ENCODE measurements around the gene ZMIZ1.

Gene ZMIZ1

GRCh38 chr10:79189853-79190435, 121.2 kb downstream of the ZMIZ1 start:
- peak; percentile 39 for DNase-seq

DNA sequence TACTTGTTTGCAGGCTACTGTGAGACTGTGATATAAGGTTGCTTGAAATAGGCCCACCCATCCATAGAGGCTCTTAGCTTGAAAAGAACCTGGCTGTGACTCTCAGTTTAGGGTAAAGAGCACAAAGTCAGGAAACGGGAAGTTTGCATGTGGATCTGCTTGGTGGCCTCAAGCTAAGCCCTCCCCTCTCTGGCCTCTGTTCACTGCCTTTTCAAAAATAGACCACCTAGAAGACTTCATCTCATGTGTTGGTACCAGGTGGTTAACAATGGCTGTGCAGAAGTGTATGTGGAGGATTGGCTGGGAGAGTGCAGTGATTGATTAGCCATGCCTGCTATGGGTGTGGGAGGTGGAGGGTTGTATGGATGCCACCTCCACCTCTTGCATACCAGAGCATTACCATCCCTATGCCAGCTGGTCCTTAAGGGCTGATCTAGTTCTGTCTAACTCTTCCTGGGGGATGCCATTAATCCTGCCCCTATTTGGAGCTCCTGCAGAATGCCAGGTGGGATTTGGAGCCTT, 122.0 kb downstream of the ZMIZ1 start:
- no peak for DNase-seq

GRCh38 chr10:79191951-79192676, 123.3 kb downstream of the ZMIZ1 start:
- peak; percentile 54 for DNase-seq

GRCh38 chr10:79192677-79193003, 123.9 kb downstream of the ZMIZ1 start:
- DNase-seq = no peak

DNA sequence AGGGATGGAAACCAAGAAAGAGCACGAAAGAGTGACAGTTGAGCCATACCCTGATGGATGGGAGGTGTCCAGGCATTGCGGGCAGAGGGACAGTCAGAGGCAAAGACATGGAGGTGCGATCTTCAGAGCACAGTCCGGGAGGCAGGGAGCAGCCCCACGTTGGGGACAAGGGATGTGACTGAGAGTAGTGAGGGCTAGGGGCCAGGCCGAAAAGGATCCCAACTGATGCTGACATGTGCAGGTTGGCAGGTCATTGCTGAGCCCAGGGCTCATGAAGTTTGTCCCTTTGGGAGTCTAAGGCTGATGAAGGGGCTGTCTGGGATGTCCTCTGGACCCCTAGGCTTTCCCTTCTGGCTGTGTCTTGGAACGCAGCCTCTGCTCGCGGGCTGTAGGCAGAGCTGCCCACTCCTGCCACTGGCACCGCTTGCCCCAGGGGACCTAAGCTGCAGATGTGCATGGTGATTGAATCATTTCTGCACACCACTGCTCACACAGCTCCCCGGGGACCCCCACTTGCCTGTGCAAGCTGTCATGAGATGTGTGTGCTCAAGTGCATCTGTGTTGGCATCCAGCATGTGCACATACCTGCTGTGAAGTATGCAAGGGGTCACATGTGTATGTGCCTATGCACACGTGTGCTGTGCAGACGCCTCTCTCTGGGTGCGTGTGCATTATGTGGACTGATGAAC, 125.1 kb downstream of the ZMIZ1 start:
- DNase-seq = no peak

GRCh38 chr10:79195091-79195923, 126.5 kb downstream of the ZMIZ1 start:
- peak; percentile 80 for DNase-seq

DNA sequence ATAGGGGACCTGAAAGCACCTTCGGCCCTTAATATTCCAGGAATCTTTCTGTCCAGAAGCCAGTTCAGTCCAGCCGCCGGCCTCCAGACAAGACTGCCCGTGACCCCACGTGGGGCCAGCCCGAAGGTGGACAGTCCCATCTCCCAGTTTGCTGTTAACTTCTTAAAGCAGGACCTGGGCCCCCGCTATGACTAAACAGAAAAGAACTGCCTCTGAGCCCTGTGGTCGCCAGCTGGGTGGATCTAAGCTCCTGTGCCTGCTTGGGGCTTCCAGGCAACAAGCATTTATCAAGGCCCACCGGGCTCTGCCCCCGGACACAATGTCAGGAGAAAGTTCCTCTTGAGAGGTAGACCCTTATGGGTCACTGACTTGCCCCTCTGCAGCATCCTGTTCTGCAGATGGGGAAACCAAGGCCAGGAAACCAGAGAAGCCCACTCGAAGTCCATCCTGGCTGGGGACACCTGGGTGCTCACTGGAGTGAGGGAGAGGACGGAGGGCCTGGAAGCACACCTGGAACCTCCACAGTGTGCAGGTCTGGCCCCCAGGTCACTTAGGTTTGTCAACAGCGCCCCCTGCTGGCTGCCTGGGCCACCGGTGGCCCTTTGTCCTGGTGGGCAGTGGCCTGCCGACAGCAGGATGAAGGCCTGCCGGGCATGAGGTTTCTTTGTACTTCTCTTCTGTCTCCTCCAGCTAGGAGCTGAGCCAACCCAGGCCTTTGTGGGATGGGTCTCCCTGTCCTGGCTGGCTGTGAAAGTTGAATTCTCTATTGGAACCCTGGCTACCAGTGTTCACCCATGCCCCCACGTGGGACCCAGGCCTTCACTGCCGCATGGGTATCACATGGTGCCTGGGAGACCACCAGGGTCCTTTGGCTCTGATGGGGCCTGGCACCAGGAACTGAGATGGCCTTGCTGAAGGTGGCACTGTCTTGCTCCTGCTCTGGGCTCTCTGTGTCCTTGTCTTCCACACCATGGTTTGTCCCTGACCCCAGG, 128.0 kb downstream of the ZMIZ1 start:
- peak; percentile 45 for DNase-seq

DNA sequence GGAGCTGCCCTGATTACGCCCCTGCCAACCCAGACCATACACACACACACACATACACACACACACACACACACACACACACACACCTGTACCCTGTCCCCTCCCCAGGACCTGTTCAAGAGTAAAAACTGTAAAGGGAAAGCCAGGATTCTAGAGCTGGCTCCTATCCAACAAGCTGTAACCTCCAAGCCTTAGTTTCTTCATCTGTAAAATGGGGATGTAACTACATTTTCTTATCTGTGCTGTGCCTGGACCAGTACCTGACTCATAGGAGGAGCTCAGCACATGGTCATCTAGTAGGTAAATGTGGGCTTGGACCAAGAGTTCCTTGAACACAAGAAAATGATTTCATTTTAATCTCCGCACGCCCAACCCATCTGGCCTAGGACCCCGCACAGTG, 128.8 kb downstream of the ZMIZ1 start:
- no peak for DNase-seq

GRCh38 chr10:79200346-79200745, 131.6 kb downstream of the ZMIZ1 start:
- DNase-seq = no peak

- no peak for DNase-seq
These were observed 132.9 kb downstream of the ZMIZ1 start for GRCh38 chr10:79201706-79202105.

- peak; percentile 58 for DNase-seq
These were observed 133.6 kb downstream of the ZMIZ1 start for GRCh38 chr10:79202188-79203013.

DNA sequence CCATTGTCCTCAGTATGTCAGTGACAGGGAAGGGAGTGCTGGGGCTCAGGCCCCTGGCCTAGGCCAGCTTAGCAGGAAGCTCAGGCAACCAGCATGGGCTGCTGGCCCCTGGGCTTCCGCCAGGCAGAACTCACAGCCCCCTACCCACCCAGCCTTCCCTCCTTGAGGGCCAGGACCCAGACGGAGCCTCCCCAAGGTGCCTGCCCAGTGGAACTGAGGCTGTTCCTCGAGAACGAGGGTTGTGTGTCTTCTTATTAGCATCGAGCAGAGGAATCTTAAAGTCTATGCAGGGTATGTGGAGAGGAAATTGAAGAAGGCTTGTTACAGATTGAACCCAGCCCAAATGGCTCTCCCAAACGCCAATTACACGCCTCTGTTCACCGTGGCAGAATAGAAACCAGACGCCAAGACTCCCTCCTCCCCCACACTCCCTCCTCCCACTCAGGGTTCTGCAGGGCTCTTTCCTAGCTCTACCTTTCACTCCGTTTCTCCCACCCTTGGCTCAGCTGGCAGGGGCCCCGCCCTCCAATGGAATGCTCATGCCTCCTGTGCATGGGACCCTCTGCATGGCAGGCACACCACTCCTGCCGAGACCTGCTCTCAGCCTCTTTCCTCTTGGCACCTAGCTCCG, 134.4 kb downstream of the ZMIZ1 start:
- no peak for DNase-seq

GRCh38 chr10:79203833-79204232, 135.1 kb downstream of the ZMIZ1 start:
- DNase-seq = no peak

GRCh38 chr10:79206300-79207095, 137.7 kb downstream of the ZMIZ1 start:
- no peak for DNase-seq

- DNase-seq = no peak
These were observed 138.3 kb downstream of the ZMIZ1 start for GRCh38 chr10:79207096-79207357.

DNA sequence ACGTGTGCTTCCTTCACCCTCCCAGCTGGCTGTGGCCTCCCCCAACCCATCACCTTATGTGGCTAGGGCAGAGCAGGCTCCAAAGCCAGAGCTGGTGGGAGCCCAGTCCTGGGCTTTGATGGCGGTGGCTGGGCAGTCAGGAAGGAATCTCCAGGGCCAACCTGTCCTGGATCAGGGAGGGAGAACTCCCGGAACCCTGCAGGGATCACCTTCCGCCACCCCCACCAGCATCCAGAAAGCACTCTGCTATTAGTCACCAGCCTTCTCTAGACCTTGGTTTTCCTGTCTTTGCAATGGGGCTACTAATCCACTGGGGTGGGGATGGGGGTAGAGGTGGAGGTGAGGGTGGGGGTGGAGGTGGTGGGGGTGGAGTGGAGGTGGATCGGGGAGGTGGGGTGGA, 139.0 kb downstream of the ZMIZ1 start:
- no peak for DNase-seq

DNA sequence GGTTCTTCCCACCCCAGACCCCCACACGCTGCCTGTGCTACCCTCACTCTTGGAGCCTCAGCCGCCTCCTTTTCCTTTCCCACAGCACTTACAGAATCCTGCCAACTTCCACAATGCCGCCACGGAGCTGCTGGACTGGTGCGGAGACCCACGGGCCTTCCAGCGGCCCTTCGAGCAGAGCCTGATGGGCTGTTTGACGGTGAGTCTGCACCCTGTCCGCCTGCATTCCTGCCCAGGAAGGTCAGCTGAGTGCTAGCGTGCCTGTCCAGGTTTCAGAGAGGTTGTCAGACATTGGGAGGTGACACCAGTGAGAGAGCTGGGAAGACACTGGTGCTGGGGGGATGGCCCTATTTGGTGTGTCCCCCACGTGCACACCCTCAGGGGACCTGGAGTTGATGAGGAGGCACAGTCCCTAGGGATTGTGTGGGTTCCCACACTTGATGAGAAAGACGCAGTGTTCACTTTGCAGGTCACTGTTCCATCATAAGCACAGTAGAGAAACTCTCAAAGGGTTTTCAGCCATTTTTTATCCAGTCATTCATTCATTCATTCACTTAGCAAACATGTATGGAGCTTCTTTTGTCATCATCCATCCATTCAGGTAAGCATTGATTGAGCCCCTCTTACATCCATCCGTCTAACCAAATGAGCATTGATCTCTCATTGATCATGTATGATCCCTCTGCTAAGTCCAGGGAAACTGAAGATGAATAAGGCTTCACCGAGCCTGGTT, 139.7 kb downstream of the ZMIZ1 start:
- no peak for DNase-seq

DNA sequence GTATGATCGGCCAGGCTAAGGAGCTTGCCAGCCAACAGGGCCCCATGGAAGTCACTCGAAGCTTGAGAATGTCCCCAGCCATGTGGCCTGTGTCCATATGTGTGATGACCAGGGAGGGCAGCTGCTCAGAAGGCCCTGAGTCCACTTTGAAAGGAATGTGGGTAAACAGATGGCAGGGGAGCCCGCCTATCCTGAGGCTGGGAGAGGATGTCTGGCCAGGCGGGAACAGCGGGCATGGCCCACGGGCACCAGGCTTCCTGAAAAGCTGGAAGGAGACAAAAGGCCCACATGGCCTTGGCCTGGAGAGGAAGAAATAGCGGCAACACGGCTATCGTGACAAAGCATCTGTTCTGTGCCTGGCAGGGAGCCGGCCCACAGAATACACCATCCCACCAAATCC, 140.6 kb downstream of the ZMIZ1 start:
- no peak for DNase-seq

DNA sequence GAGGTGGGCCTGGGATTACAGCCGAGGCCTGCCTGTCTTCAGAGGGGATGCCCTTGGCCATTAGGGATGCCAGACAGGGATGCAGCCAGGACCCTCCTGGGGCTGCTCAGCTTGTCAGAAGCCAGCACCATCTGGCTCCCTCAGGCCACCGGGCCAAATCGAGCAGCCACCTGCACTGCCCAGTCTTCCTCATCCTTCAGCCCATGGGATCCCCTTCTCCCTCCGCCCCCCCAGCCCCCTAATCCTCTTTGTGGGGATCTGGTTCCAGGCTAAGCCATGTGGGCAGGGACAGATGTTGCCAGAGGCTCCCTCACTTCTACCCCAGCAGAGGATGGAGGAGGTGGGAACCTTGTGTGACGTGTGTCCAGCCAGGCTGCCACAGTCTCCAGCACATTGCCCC, 141.1 kb downstream of the ZMIZ1 start:
- no peak for DNase-seq

All from fibroblast of skin of scalp (primary cell).